GM21367 (cell line): ENCODE measurements around the gene ZBTB21.
"Not testable (repeated sequence)": the region's sequence is repeated elsewhere in the genome, so short reads cannot be mapped to it uniquely, and the experiment has no call there.

Experiments used
- ATAC-seq: cut with Tn5 transposase; IDR thresholded peaks from one replicate; pipeline ENCODE4 v1.9.1; 2021; ENCODE audit not compliant: unreplicated experiment

ZBTB21 gene

GRCh38 chr21:41954654-41955499 lies 55.3 kb downstream of the ZBTB21 start:
- ATAC-seq = no peak

- no peak for ATAC-seq
Measured at GRCh38 chr21:41953831-41954653, 56.1 kb downstream of the ZBTB21 start, which contains the start of gene C2CD2. Gene C2CD2 (minus strand): TSS chr21:41954018. CDS start chr21:41953648, 370 bp downstream.

GRCh38 chr21:41953249-41953830 lies 56.8 kb downstream of the ZBTB21 start:
- ATAC-seq = no peak

- no peak for ATAC-seq
Measured at GRCh38 chr21:41952568-41953248, 57.5 kb downstream of the ZBTB21 start.

GRCh38 chr21:41951876-41952567 lies 58.1 kb downstream of the ZBTB21 start:
- ATAC-seq = no peak

- ATAC-seq = no peak
Measured at GRCh38 chr21:41950941-41951351, 59.2 kb downstream of the ZBTB21 start.

GRCh38 chr21:41949631-41950030 lies 60.5 kb downstream of the ZBTB21 start:
- ATAC-seq = not testable (repeated sequence)

GRCh38 chr21:41948901-41949300 lies 61.3 kb downstream of the ZBTB21 start:
- ATAC-seq = no peak

- no peak for ATAC-seq
Measured at GRCh38 chr21:41948078-41948895, 61.9 kb downstream of the ZBTB21 start.

GRCh38 chr21:41945982-41946381 lies 64.2 kb downstream of the ZBTB21 start:
- no peak for ATAC-seq

GRCh38 chr21:41943851-41944250 lies 66.3 kb downstream of the ZBTB21 start:
- ATAC-seq = no peak

- ATAC-seq = no peak
Measured at GRCh38 chr21:41942457-41942856, 67.7 kb downstream of the ZBTB21 start.

GRCh38 chr21:41941941-41942340 lies 68.2 kb downstream of the ZBTB21 start:
- no peak for ATAC-seq

- no peak for ATAC-seq
Measured at GRCh38 chr21:41940431-41940830, 69.7 kb downstream of the ZBTB21 start.

- no peak for ATAC-seq
Measured at GRCh38 chr21:41939391-41939790, 70.8 kb downstream of the ZBTB21 start.
